HepG2 (cell line): ENCODE data around the gene MBD3L2. TPM values are rescaled to one million over a fixed set of nuclear protein-coding genes. Genes with fewer than 3 reads are reported as not detected.

Experiments
- ARNT2 ChIP-seq: sonication (generic); formaldehyde crosslinking; IDR thresholded peaks from 2 replicates; pipeline ENCODE4 v1.8.0; 2022; ENCODE audit warnings: mild to moderate bottlenecking, low read depth, missing genetic modification reagents, moderate library complexity
- ISX ChIP-seq: sonication (generic); formaldehyde crosslinking; conservative IDR thresholded peaks from 2 replicates; pipeline ENCODE4 v1.5.0; 2020; ENCODE audit warnings: missing genetic modification reagents
- KDM6A ChIP-seq: IDR thresholded peaks from 2 replicates; pipeline ENCODE4 v1.6.1; 2016; ENCODE audit warnings: low read depth
- RFX3 ChIP-seq: IDR thresholded peaks from 2 replicates; pipeline ENCODE4 v1.6.1; 2016; ENCODE audit warnings: missing biosample characterization, missing genetic modification reagents
- TAF1 ChIP-seq: sonication (generic); formaldehyde crosslinking; IDR thresholded peaks from 2 replicates; pipeline ENCODE4 v1.4.0; 2020; ENCODE audit warnings: missing genetic modification reagents
- TAF15 ChIP-seq: fragments of 200-400 bp; formaldehyde crosslinking; IDR thresholded peaks from one replicate; pipeline ENCODE4 v1.6.1; 2018; ENCODE audit warnings: mild to moderate bottlenecking, low read depth, low read length; ENCODE audit not compliant: poor library complexity, severe bottlenecking
- ZFP37 ChIP-seq: sonication (generic); formaldehyde crosslinking; IDR thresholded peaks from 2 replicates; pipeline ENCODE4 v1.4.0; 2020; ENCODE audit warnings: missing genetic modification reagents, borderline replicate concordance
- ZNF737 ChIP-seq: sonication (generic); formaldehyde crosslinking; IDR thresholded peaks from 2 replicates; pipeline ENCODE4 v1.5.0; 2020; ENCODE audit warnings: missing genetic modification reagents, mild to moderate bottlenecking, borderline replicate concordance
- polyA plus RNA-seq, 8 experiments: library from polyadenylated mRNA; depleted of rRNA in 3 of 8; stranded (reverse) in 7 of 8; unstranded in 1 of 8; fragments of >200 nt; fragmentation: Illumina TruSeq in 4 of 8; extraction: Trizol in 4 of 8; gene quantifications; 2 replicates each; pipeline versions ENCODE4 v1.2.1 to v1.2.3, GENCODE V29; 2011 to 2016; ENCODE audit warnings: low read depth in 4 of 8, missing spikeins in 1 of 8, mixed read lengths in 1 of 8; ENCODE audit not compliant: insufficient read depth in 1 of 8
- total RNA-seq, 5 experiments: library from RNA; depleted of rRNA; stranded (reverse); fragments of >200 nt; fragmentation: Illumina TruSeq; extraction: Trizol; gene quantifications; 2 replicates each; pipeline ENCODE4 v1.2.3, GENCODE V29; 2016; ENCODE audit warnings: low read depth in 1 of 5
- TF ChIP-seq, protein P1 (sequence below): IDR thresholded peaks from 2 replicates; pipeline ENCODE4 v1.6.1; 2012; ENCODE audit warnings: low read length, improper control_type of control experiment
- TF ChIP-seq, protein P2 (sequence below): fragments of 450-650 bp; IDR thresholded peaks from 2 replicates; pipeline ENCODE4 v1.6.1; 2017; ENCODE audit warnings: mild to moderate bottlenecking
- TF ChIP-seq, protein P3 (sequence below): sonication (generic); formaldehyde crosslinking; IDR thresholded peaks from 2 replicates; pipeline ENCODE4 v1.8.0; 2022; ENCODE audit warnings: mild to moderate bottlenecking, missing genetic modification reagents; ENCODE audit not compliant: insufficient replicate concordance
- TF ChIP-seq, protein P4 (sequence below): sonication (generic); formaldehyde crosslinking; IDR thresholded peaks from 2 replicates; pipeline ENCODE4 v1.4.0; 2020; ENCODE audit warnings: missing genetic modification reagents, borderline replicate concordance
- TF ChIP-seq, protein P5 (sequence below): sonication (generic); formaldehyde crosslinking; IDR thresholded peaks from 2 replicates; pipeline ENCODE4 v1.8.1; 2023; ENCODE audit warnings: missing genetic modification reagents, inconsistent platforms, borderline replicate concordance
- TF ChIP-seq, protein P6 (sequence below), 2 experiments: sonication (generic) in 1 of 2; formaldehyde crosslinking in 1 of 2; IDR thresholded peaks; 2 replicates each; pipeline versions ENCODE4 v1.4.0 to v1.6.1; 2018 to 2020; ENCODE audit warnings: missing genetic modification reagents in 2 of 2, borderline replicate concordance in 1 of 2, low read depth in 1 of 2, mild to moderate bottlenecking in 1 of 2, missing biosample characterization in 1 of 2

MBD3L2 gene
- total and polyA plus RNA-seq, 2 of the 13 experiments (the other 11 are each of a cell fraction or from before 2014, with no cell fraction given) = not detected

DNA sequence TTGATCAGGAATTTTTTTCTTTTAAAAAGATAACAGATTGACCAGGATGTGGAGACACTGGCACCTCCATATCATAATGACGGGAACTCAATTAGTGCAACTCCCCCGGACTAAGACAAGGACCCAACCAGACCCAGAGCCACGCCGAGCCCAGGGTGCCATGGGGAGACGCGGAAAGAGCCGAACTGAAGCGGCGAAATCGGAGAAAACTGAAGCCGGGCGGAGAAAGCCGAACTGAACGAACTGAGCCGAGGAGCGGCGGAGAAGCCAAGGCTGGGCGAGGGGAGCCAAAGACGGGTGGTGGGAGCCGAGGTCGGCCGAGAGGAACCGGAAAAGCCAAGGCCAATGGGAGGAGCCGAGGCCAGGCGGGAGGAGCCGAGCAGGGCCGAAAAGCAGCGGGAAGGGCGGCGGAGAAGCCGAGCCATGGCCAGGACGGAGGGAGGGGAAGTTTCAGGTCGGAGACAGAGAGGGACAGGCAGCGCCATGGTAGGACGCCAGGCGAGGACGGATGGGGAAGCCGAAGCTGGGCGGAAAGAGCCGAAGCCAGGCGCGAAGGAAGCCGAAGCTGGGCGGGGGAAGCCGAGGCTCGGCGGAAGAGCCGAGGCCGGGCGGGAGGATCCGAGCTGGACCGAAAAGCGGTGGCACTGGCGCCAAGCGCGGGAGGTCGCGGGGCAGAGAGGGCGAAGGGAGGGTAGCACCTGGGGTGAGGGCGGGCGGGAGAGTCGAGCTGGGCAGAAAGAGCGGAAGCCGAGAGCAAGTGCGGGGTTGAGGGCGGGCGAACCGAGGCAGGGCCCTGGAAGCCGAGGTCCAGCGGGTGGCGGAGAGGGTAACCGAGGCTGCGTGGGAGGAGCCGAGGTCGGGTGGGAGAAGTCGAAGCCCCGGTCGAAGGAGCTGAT is 49.8 kb downstream of the MBD3L2 start (continued):
- TF ChIP-seq, protein P1, sequence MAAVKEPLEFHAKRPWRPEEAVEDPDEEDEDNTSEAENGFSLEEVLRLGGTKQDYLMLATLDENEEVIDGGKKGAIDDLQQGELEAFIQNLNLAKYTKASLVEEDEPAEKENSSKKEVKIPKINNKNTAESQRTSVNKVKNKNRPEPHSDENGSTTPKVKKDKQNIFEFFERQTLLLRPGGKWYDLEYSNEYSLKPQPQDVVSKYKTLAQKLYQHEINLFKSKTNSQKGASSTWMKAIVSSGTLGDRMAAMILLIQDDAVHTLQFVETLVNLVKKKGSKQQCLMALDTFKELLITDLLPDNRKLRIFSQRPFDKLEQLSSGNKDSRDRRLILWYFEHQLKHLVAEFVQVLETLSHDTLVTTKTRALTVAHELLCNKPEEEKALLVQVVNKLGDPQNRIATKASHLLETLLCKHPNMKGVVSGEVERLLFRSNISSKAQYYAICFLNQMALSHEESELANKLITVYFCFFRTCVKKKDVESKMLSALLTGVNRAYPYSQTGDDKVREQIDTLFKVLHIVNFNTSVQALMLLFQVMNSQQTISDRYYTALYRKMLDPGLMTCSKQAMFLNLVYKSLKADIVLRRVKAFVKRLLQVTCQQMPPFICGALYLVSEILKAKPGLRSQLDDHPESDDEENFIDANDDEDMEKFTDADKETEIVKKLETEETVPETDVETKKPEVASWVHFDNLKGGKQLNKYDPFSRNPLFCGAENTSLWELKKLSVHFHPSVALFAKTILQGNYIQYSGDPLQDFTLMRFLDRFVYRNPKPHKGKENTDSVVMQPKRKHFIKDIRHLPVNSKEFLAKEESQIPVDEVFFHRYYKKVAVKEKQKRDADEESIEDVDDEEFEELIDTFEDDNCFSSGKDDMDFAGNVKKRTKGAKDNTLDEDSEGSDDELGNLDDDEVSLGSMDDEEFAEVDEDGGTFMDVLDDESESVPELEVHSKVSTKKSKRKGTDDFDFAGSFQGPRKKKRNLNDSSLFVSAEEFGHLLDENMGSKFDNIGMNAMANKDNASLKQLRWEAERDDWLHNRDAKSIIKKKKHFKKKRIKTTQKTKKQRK = no peak
- TF ChIP-seq ARNT2 (CRISPR knock-in tag) = peak; percentile 50; the same call in 1 of the 2 replicates
- TF ChIP-seq ZFP37 = no peak
- TF ChIP-seq, protein P2, sequence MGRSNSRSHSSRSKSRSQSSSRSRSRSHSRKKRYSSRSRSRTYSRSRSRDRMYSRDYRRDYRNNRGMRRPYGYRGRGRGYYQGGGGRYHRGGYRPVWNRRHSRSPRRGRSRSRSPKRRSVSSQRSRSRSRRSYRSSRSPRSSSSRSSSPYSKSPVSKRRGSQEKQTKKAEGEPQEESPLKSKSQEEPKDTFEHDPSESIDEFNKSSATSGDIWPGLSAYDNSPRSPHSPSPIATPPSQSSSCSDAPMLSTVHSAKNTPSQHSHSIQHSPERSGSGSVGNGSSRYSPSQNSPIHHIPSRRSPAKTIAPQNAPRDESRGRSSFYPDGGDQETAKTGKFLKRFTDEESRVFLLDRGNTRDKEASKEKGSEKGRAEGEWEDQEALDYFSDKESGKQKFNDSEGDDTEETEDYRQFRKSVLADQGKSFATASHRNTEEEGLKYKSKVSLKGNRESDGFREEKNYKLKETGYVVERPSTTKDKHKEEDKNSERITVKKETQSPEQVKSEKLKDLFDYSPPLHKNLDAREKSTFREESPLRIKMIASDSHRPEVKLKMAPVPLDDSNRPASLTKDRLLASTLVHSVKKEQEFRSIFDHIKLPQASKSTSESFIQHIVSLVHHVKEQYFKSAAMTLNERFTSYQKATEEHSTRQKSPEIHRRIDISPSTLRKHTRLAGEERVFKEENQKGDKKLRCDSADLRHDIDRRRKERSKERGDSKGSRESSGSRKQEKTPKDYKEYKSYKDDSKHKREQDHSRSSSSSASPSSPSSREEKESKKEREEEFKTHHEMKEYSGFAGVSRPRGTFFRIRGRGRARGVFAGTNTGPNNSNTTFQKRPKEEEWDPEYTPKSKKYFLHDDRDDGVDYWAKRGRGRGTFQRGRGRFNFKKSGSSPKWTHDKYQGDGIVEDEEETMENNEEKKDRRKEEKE = no peak
- TF ChIP-seq, protein P3, sequence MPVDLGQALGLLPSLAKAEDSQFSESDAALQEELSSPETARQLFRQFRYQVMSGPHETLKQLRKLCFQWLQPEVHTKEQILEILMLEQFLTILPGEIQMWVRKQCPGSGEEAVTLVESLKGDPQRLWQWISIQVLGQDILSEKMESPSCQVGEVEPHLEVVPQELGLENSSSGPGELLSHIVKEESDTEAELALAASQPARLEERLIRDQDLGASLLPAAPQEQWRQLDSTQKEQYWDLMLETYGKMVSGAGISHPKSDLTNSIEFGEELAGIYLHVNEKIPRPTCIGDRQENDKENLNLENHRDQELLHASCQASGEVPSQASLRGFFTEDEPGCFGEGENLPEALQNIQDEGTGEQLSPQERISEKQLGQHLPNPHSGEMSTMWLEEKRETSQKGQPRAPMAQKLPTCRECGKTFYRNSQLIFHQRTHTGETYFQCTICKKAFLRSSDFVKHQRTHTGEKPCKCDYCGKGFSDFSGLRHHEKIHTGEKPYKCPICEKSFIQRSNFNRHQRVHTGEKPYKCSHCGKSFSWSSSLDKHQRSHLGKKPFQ = no peak
- TF ChIP-seq KDM6A (CRISPR knock-in tag) = no peak
- TF ChIP-seq TAF15 = no peak
- no peak for TF ChIP-seq ZNF737
- TF ChIP-seq TAF1 (CRISPR knock-in tag) = peak; percentile 72
- TF ChIP-seq, protein P4, sequence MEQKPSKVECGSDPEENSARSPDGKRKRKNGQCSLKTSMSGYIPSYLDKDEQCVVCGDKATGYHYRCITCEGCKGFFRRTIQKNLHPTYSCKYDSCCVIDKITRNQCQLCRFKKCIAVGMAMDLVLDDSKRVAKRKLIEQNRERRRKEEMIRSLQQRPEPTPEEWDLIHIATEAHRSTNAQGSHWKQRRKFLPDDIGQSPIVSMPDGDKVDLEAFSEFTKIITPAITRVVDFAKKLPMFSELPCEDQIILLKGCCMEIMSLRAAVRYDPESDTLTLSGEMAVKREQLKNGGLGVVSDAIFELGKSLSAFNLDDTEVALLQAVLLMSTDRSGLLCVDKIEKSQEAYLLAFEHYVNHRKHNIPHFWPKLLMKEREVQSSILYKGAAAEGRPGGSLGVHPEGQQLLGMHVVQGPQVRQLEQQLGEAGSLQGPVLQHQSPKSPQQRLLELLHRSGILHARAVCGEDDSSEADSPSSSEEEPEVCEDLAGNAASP (CRISPR knock-in tag) = no peak; the same call in 1 of the 2 replicates
- TF ChIP-seq ISX (CRISPR knock-in tag) = no peak
- TF ChIP-seq, protein P5, sequence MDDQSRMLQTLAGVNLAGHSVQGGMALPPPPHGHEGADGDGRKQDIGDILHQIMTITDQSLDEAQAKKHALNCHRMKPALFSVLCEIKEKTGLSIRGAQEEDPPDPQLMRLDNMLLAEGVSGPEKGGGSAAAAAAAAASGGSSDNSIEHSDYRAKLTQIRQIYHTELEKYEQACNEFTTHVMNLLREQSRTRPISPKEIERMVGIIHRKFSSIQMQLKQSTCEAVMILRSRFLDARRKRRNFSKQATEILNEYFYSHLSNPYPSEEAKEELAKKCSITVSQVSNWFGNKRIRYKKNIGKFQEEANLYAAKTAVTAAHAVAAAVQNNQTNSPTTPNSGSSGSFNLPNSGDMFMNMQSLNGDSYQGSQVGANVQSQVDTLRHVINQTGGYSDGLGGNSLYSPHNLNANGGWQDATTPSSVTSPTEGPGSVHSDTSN (CRISPR knock-in tag) = no peak
- TF ChIP-seq RFX3 (CRISPR knock-in tag) = no peak
- TF ChIP-seq, protein P6, sequence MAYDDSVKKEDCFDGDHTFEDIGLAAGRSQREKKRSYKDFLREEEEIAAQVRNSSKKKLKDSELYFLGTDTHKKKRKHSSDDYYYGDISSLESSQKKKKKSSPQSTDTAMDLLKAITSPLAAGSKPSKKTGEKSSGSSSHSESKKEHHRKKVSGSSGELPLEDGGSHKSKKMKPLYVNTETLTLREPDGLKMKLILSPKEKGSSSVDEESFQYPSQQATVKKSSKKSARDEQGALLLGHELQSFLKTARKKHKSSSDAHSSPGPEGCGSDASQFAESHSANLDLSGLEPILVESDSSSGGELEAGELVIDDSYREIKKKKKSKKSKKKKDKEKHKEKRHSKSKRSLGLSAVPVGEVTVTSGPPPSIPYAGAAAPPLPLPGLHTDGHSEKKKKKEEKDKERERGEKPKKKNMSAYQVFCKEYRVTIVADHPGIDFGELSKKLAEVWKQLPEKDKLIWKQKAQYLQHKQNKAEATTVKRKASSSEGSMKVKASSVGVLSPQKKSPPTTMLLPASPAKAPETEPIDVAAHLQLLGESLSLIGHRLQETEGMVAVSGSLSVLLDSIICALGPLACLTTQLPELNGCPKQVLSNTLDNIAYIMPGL (CRISPR knock-in tag; IDR thresholded peaks at IDR 0.05; ENCODE audit: borderline replicate concordance in 1 of 2, low read depth in 1 of 2) = peak; percentile 56 to 57; a peak in 3 of 4 replicates
